H1 (cell line): ENCODE results near the gene TRHDE. TPM values are rescaled to one million over a fixed set of nuclear protein-coding genes. Genes with fewer than 3 reads are reported as not detected.

Source experiments
- CTCF ChIA-PET: fragments of 300-600 bp; sonication (Branson Sonifier 250); formaldehyde crosslinking; loops from one replicate; lab custom pipeline; 2021; ENCODE audit not compliant: partially characterized antibody; lab: Charles Lee
- POLR2A ChIA-PET: fragments of 300-600 bp; sonication (Branson Sonifier 250); formaldehyde crosslinking; loops from one replicate; lab custom pipeline; 2021; ENCODE audit warnings: inconsistent platforms; ENCODE audit not compliant: partially characterized antibody; lab: Charles Lee
- DNase-seq, 2 experiments: peaks; one replicate each; pipeline versions ENCODE4 v3.0.0 to v3.0.0-alpha.2; 2010 to 2022; ENCODE audit warnings: low spot score in 2 of 2, low read depth in 1 of 2, mixed read lengths in 1 of 2
- FAIRE-seq: peaks from 2 replicates; lab custom pipeline; 2011; peaks lifted over from hg19 to GRCh38; lab: Jason Lieb, UNC
- H2AFZ ChIP-seq: 2 replicates; pipeline ENCODE4 v1.8.1; 2012; ENCODE audit warnings: low read length, inconsistent platforms
- H2AK5ac ChIP-seq: 2 replicates; pipeline ENCODE4 v1.6.1; 2013; ENCODE audit warnings: low read depth, low read length
- H2BK120ac ChIP-seq: replicated peaks from 2 replicates; pipeline ENCODE3; 2013; ENCODE audit warnings: low read depth, low read length, inconsistent platforms
- H2BK12ac ChIP-seq: 2 replicates; pipeline ENCODE4 v1.6.1; 2013; ENCODE audit warnings: low read depth, low read length
- H2BK15ac ChIP-seq: 2 replicates; pipeline ENCODE4 v1.6.1; 2013; ENCODE audit warnings: low read length
- H2BK20ac ChIP-seq: 2 replicates; pipeline ENCODE4 v1.6.1; 2013; ENCODE audit warnings: low read length
- H2BK5ac ChIP-seq: 2 replicates; pipeline ENCODE4 v1.6.1; 2013; ENCODE audit warnings: low read depth, low read length
- H3K14ac ChIP-seq: 2 replicates; pipeline ENCODE4 v1.6.1; 2013; ENCODE audit warnings: inconsistent platforms; ENCODE audit not compliant: insufficient read length
- H3K18ac ChIP-seq: 2 replicates; pipeline ENCODE4 v1.6.1; 2013; ENCODE audit warnings: low read length; ENCODE audit errors: extremely low read depth
- H3K23ac ChIP-seq: 2 replicates; pipeline ENCODE4 v1.6.1; 2013; ENCODE audit warnings: inconsistent platforms; ENCODE audit not compliant: insufficient read length
- H3K23me2 ChIP-seq: 2 replicates; pipeline ENCODE4 v1.6.1; 2013; ENCODE audit warnings: low read depth, low read length
- H3K27ac ChIP-seq: 2 replicates; pipeline ENCODE4 v1.6.1; 2011; ENCODE audit warnings: low read depth, low read length, inconsistent platforms
- H3K27me3 ChIP-seq, 4 experiments: replicated peaks in 1 of 4; 1 replicate in 1 of 4; 2 replicates in 3 of 4; pipeline versions ENCODE4 v1.6.1 to v1.8.1; 2011 to 2013; ENCODE audit warnings: low read length in 3 of 4, mild to moderate bottlenecking in 3 of 4, inconsistent platforms in 2 of 4, mixed read lengths in 2 of 4, moderate library complexity in 1 of 4; ENCODE audit not compliant: control insufficient read depth in 3 of 4, insufficient read depth in 3 of 4; ENCODE audit errors: extremely low read depth in 1 of 4
- H3K36me3 ChIP-seq, 4 experiments: 2 replicates each; pipeline versions ENCODE4 v1.6.1 to v1.8.1; 2011 to 2013; ENCODE audit warnings: mild to moderate bottlenecking in 4 of 4, low read length in 3 of 4, moderate library complexity in 2 of 4, control low read depth in 1 of 4, inconsistent platforms in 1 of 4; ENCODE audit not compliant: insufficient read depth in 4 of 4, control insufficient read depth in 2 of 4
- H3K4ac ChIP-seq: replicated peaks from 2 replicates; pipeline ENCODE3; 2013; ENCODE audit warnings: low read length, low read depth, mixed read lengths, inconsistent platforms; ENCODE audit not compliant: insufficient read length
- H3K4me1 ChIP-seq, 4 experiments: replicated peaks in 1 of 4; 1 replicate in 1 of 4; 2 replicates in 3 of 4; pipeline versions ENCODE4 v1.6.1 to v1.8.1; 2011 to 2013; ENCODE audit warnings: low read length in 3 of 4, inconsistent platforms in 2 of 4, mixed read lengths in 1 of 4; ENCODE audit not compliant: insufficient read depth in 4 of 4, control insufficient read depth in 3 of 4
- H3K4me2 ChIP-seq, 2 experiments: 2 replicates each; pipeline versions ENCODE4 v1.6.1 to v1.8.1; 2011 to 2013; ENCODE audit warnings: low read depth in 2 of 2, low read length in 2 of 2, control low read depth in 1 of 2, inconsistent platforms in 1 of 2, mild to moderate bottlenecking in 1 of 2; ENCODE audit not compliant: insufficient read depth in 1 of 2
- H3K4me3 ChIP-seq, 4 experiments: fragments of 200-600, 300-600 bp in 1 of 4; sonication (generic), shearing (Covaris generic), sonication (Bioruptor Twin) in 1 of 4; 2 replicates each; pipeline versions ENCODE4 v1.5.1 to v1.8.1; 2011 to 2016; ENCODE audit warnings: low read length in 4 of 4, low read depth in 3 of 4, control low read depth in 2 of 4, inconsistent platforms in 2 of 4, mild to moderate bottlenecking in 2 of 4, mixed read lengths in 1 of 4, moderate library complexity in 1 of 4; ENCODE audit not compliant: insufficient read depth in 2 of 4; ENCODE audit errors: extremely low read depth in 1 of 4
- H3K56ac ChIP-seq: replicated peaks from 2 replicates; pipeline ENCODE3; 2013; ENCODE audit warnings: low read depth, mild to moderate bottlenecking, mixed read lengths, low read length, inconsistent platforms; ENCODE audit not compliant: insufficient read length
- H3K79me1 ChIP-seq: 2 replicates; pipeline ENCODE4 v1.6.1; 2013; ENCODE audit warnings: low read depth, low read length, control low read depth
- H3K79me2 ChIP-seq, 2 experiments: 2 replicates each; pipeline versions ENCODE4 v1.6.1 to v1.8.1; 2012 to 2013; ENCODE audit warnings: low read length in 2 of 2, mild to moderate bottlenecking in 2 of 2, inconsistent platforms in 1 of 2; ENCODE audit not compliant: insufficient read depth in 2 of 2, control insufficient read depth in 1 of 2
- H3K9ac ChIP-seq, 4 experiments: replicated peaks in 1 of 4; 1 replicate in 1 of 4; 2 replicates in 3 of 4; pipeline versions ENCODE4 v1.6.1 to v1.8.1; 2011 to 2013; ENCODE audit warnings: low read depth in 3 of 4, low read length in 3 of 4, control low read depth in 2 of 4, mild to moderate bottlenecking in 2 of 4, moderate library complexity in 2 of 4, inconsistent platforms in 1 of 4; ENCODE audit errors: extremely low read depth in 1 of 4
- H3K9me3 ChIP-seq, 2 experiments: 2 replicates each; pipeline versions ENCODE4 v1.6.1 to v1.8.1; 2012 to 2013; ENCODE audit warnings: mild to moderate bottlenecking in 2 of 2, moderate library complexity in 2 of 2, control low read depth in 1 of 2, inconsistent platforms in 1 of 2, low read depth in 1 of 2, low read length in 1 of 2, mixed read lengths in 1 of 2; ENCODE audit not compliant: insufficient read depth in 2 of 2
- H4K20me1 ChIP-seq, 2 experiments: replicated peaks in 1 of 2; 2 replicates each; pipeline versions ENCODE3 to v1.8.1; 2011 to 2013; ENCODE audit warnings: inconsistent platforms in 2 of 2, low read length in 2 of 2, mild to moderate bottlenecking in 1 of 2; ENCODE audit not compliant: insufficient read depth in 2 of 2, control insufficient read depth in 1 of 2
- H4K5ac ChIP-seq: 2 replicates; pipeline ENCODE4 v1.6.1; 2013; ENCODE audit warnings: low read length, low read depth, mixed read lengths, inconsistent platforms; ENCODE audit not compliant: insufficient read length
- H4K8ac ChIP-seq: 2 replicates; pipeline ENCODE4 v1.8.0; 2013; ENCODE audit warnings: mild to moderate bottlenecking, moderate library complexity, low read length, inconsistent platforms; ENCODE audit not compliant: insufficient read depth; ENCODE audit errors: extremely low read depth
- H4K91ac ChIP-seq: replicated peaks from 2 replicates; pipeline ENCODE3; 2013; ENCODE audit warnings: low read length, mixed read lengths, inconsistent platforms; ENCODE audit not compliant: insufficient read length
- BCL11A ChIP-seq, 2 experiments: IDR thresholded peaks; one replicate each; pipeline ENCODE4 v1.6.1; 2011; ENCODE audit warnings: low read depth in 2 of 2, low read length in 2 of 2, mild to moderate bottlenecking in 2 of 2
- FOSL1 ChIP-seq: IDR thresholded peaks from 2 replicates; pipeline ENCODE4 v1.6.1; 2011; ENCODE audit warnings: mild to moderate bottlenecking, low read depth, low read length, moderate library complexity; ENCODE audit not compliant: insufficient read depth
- KDM1A ChIP-seq: fragments of 200-600, 300-600 bp; sonication (generic); IDR thresholded peaks from 2 replicates; pipeline ENCODE4 v1.7.1; 2016; ENCODE audit warnings: mild to moderate bottlenecking, low read length, borderline replicate concordance
- NANOG ChIP-seq: IDR thresholded peaks from 2 replicates; pipeline ENCODE4 v1.6.1; 2011; ENCODE audit warnings: low read length, low read depth, mild to moderate bottlenecking, inconsistent platforms; ENCODE audit not compliant: insufficient read depth, poor library complexity, severe bottlenecking
- PHF8 ChIP-seq: fragments of 200-600 bp; sonication (generic); conservative IDR thresholded peaks from 2 replicates; pipeline ENCODE4 v1.7.1; 2012; ENCODE audit warnings: low read depth, mild to moderate bottlenecking, inconsistent platforms, low read length, moderate library complexity
- POLR2AphosphoS5 ChIP-seq: IDR thresholded peaks from 2 replicates; pipeline ENCODE4 v1.6.1; 2011; ENCODE audit warnings: low read depth, low read length
- SIRT6 ChIP-seq: IDR thresholded peaks from one replicate; pipeline ENCODE4 v1.7.1; 2012; ENCODE audit warnings: low read length, inconsistent platforms
- SUZ12 ChIP-seq: fragments of 200-600 bp; sonication (generic); IDR thresholded peaks from 2 replicates; pipeline ENCODE4 v1.6.1; 2012; ENCODE audit warnings: mild to moderate bottlenecking, inconsistent platforms, low read length, moderate library complexity, mixed read lengths
- TAF1 ChIP-seq: IDR thresholded peaks from 2 replicates; pipeline ENCODE4 v1.6.1; 2011; ENCODE audit warnings: mild to moderate bottlenecking, low read depth, low read length
- TEAD4 ChIP-seq: IDR thresholded peaks from 2 replicates; pipeline ENCODE4 v1.6.1; 2012; ENCODE audit warnings: low read depth, low read length, inconsistent platforms, mixed read lengths
- YY1 ChIP-seq: IDR thresholded peaks from 2 replicates; pipeline ENCODE4 v1.6.1; 2011; ENCODE audit warnings: low read depth, mild to moderate bottlenecking, low read length
- WGBS, 2 experiments: shearing (Covaris generic) in 1 of 2; methylation state at CpG; one replicate each; pipeline versions ENCODE4 v1.1.6 to v1.1.7; 2013 to 2015; ENCODE audit warnings: low lambda C conversion rate in 2 of 2, mixed read lengths in 2 of 2, inconsistent platforms in 1 of 2, low coverage in 1 of 2, missing lambda C conversion rate in 1 of 2; ENCODE audit not compliant: insufficient replicate concordance in 2 of 2, insufficient coverage in 1 of 2, insufficient read length in 1 of 2; ENCODE audit errors: extremely low coverage in 1 of 2, missing lambda C conversion rate in 1 of 2; 5-methylcytosine and 5-hydroxymethylcytosine counted together
- polyA plus RNA-seq, 7 experiments: library from polyadenylated mRNA; depleted of rRNA in 3 of 7; stranded (reverse) in 5 of 7; unstranded in 2 of 7; fragments of >200 nt in 5 of 7; fragments of 200-250 nt in 2 of 7; gene quantifications; 1 replicate in 5 of 7; 2 replicates in 1 of 7; 4 replicates in 1 of 7; pipeline versions ENCODE4 v1.2.1 to v1.2.3, GENCODE V29; 2011 to 2013; ENCODE audit warnings: missing spikeins in 2 of 7, mixed read lengths in 2 of 7
- total RNA-seq: library from RNA; stranded (reverse); fragmentation: NEBNext Ultra II Directional; extraction: Animal tissue kit (Norgen Biotek cat#: 25700); gene quantifications from 2 replicates; pipeline ENCODE4 v1.2.1, GENCODE V29; 2021
- TF ChIP-seq, protein P1 (sequence below): IDR thresholded peaks from 2 replicates; pipeline ENCODE4 v1.6.1; 2011; ENCODE audit warnings: low read length, improper control_type of control experiment

Gene TRHDE
- total and polyA plus RNA-seq, 2 of the 8 experiments (the other 6 are each of a cell fraction or from before 2014, with no cell fraction given), result 1.3 to 5.0 TPM

GRCh38 chr12:72673853-72674252 is 401.7 kb downstream of the TRHDE start:
- FAIRE-seq (no peak), DNase-seq (no peak)
- 95% methylated on average over 4 of the region's 4 CpGs; no CpG with 5 or more reads in 1 of the 2 experiments for WGBS, 2 experiments
- no peak overlapping the region for H3K4ac ChIP-seq
- H2BK5ac ChIP-seq, result no peak overlapping the region
- no peak overlapping the region for H3K4me3 ChIP-seq
- no peaks in the 10 kb centered on the region for H3K27me3 ChIP-seq
- no peaks in the 10 kb centered on the region for H4K20me1 ChIP-seq
- H3K4me2 ChIP-seq, result no peak overlapping the region
- no peak overlapping the region for H2AK5ac ChIP-seq
- H3K79me1 ChIP-seq, result no peaks in the 10 kb centered on the region
- no peak overlapping the region for H2BK120ac ChIP-seq
- H3K14ac ChIP-seq, result no peak overlapping the region
- no peaks in the 10 kb centered on the region for H3K9me3 ChIP-seq
- H3K18ac ChIP-seq, result no peak overlapping the region
- H3K56ac ChIP-seq, result no peak overlapping the region
- ChIA-PET POLR2A (no interaction called here), CTCF (no interaction called here)
- TF ChIP-seq POLR2AphosphoS5 (no peak), TEAD4 (no peak), PHF8 (no peak), SIRT6 (no peak), NANOG (no peak), SUZ12 (no peak), KDM1A (no peak), YY1 (no peak), BCL11A (IDR thresholded peaks at IDR 0.05; ENCODE audit: low read depth in 2 of 2, low read length in 2 of 2) (no peak), TAF1 (no peak), FOSL1 (no peak)
- TF ChIP-seq, protein P1, sequence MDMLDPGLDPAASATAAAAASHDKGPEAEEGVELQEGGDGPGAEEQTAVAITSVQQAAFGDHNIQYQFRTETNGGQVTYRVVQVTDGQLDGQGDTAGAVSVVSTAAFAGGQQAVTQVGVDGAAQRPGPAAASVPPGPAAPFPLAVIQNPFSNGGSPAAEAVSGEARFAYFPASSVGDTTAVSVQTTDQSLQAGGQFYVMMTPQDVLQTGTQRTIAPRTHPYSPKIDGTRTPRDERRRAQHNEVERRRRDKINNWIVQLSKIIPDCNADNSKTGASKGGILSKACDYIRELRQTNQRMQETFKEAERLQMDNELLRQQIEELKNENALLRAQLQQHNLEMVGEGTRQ, result no peak
- no peak overlapping the region for H2BK15ac ChIP-seq
- no peak overlapping the region for H3K23ac ChIP-seq
- H4K91ac ChIP-seq, result no peak overlapping the region
- H2AFZ ChIP-seq, result 0 out of 2 replicates have a peak overlapping the region, but pooled peaks have one; percentile 67
- no peak overlapping the region for H4K5ac ChIP-seq
- no peaks in the 10 kb centered on the region; a peak in 1 of 7 replicates for H3K4me1 ChIP-seq
- no peaks in the 10 kb centered on the region for H3K36me3 ChIP-seq
- H3K23me2 ChIP-seq, result no peaks in the 10 kb centered on the region
- H2BK12ac ChIP-seq, result no peak overlapping the region
- no peak overlapping the region for H3K9ac ChIP-seq
- no peak overlapping the region for H2BK20ac ChIP-seq
- no peak overlapping the region for H3K27ac ChIP-seq
- no peaks in the 10 kb centered on the region for H3K79me2 ChIP-seq
- H4K8ac ChIP-seq, result no peak overlapping the region
